GM21367 (cell line): ENCODE measurements around the gene DPF3.

Experiments used
- ATAC-seq: cut with Tn5 transposase; IDR thresholded peaks from one replicate; pipeline ENCODE4 v1.9.1; 2021; ENCODE audit not compliant: unreplicated experiment

Gene DPF3

DNA sequence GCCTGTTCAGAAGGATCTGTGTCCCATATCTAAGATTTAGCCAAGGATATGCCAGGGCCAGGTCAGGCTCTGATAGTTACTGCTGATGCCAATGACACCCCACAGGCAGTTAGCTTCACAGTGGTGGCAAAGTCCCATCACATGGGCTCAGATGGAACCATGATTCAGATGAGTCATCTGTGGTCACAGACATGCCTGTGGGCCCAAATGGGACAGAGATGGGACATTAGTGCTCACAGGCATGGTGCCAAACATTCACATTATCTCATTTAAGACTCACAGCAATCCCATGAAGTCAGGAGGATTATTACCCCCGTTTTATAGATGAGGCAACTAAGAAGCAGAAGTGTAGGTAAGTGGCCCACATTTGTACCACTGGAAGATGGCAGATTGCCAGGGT is 207.8 kb downstream of the DPF3 start:
- no peak for ATAC-seq

DNA sequence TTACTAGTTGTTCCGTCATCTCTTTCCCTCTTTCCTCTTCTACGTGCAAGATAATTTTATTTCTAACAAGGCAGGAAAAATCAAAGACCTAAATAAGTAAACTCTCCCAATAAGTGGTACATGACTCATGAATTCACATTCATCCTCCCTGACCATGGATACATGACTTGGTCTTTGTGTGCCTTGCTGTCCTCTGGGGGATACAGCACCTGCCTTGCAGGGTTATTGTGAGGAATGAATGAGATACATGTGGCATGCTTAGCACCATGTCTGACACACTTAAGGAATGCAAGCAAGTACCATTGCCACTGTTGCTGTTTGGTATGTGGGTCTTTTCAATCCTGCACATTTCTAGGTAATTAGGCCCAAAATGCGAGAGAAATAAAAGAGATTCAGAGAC is 208.4 kb downstream of the DPF3 start:
- no peak for ATAC-seq

DNA sequence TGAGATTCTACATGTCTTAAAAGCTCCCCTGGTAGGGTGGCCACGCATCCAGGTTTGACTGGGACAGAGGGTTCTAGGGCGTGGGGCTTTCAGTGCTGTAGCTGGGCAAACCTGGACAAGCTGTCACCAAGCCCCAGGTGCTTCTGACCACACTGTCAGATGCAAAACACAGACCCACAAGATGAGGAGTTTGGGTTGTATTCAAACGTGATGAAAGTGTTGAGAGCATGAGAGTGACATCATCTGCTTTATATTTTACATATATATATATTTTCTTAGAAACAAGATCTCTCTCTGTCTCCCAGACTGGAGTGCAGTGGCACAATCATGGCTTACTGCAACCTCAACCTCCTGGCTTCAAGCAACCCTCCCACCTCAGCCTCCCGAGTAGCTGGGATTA is 210.1 kb downstream of the DPF3 start:
- ATAC-seq: no peak

DNA sequence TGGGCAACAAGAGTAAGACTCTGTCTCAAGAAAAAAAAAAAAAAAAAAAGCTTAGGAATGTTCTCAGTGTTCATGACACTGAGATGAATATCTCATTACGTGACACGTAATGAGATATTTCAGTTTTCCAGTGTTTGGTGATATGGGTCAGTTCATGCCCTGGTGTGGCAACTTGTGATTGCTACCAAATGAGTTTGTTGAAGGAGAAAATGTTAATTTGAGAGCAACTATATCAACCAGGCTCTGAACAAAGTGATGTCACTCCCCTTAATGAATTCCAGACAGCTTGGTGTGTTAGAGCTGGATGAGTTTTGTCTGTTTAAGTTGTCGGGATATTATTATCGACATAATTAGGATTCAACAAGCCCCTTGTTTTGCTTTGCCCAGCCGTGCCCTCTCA is 211.7 kb downstream of the DPF3 start:
- ATAC-seq: no peak

DNA sequence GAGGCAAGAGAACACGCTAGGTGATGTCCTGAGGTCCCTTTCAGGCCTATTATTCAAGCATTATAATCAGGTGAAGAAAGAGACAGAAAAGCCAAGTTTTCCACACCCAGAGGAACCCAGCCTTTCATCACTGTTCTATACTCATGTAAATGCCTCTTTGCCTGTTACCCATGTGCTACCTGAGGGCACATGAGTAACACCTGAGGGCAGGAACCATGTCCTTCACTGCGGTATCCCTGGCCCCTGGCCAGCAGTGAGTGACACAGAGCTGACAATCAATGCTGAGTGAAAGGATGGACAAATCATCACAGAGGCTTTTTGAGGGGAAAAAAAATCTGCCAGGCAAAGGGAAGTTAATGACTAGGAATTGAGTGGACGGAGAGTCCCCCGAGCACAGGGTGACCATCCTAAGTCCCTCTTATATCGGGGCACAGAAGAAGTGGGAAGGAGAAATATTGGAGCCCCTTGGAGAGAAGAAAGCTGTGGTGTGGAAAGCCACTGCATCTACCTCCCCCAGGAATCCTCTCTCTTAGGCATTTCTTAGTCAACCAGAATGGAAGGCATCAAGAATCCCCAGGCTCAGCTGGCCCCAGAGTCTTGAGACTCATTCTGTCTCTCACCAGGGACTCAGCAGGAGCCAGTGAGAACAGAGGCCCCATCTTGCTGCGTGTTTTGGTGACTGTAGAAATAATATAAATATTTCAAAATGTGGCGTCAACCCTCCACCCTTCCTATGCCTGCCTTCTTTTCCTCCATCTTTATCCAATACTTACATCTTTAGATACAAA is 212.9 kb downstream of the DPF3 start:
- ATAC-seq: no peak

DNA sequence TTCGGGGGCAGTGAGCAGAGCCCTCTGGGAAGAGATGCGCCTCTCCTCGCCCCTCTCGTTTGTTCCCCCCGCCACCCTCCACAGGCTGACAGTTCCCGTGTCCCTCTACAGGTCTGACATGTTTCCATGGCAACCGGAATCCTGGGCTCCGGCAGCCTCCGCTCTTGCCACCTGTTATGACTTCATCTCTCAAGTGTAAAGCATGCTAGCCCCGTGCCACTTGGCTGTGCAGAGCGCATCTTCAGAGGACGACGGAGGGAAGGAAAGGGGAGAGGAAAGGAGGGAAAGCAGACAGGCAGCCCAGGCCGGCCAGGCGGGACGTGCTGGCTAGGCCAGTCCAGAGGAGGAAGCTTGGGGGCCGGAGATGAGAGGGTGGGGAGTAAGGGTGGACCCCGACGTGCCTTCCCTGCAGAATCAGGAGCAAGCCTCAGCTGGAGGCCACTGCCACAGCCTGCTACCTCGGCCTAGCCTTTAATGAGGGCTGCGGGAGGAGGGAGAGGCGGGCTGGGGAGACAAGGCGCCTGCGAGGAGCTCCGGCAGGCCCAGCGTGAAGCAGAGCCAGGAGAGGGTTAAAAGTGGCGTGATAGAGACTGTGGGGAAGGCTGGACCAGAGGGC is 214.3 kb downstream of the DPF3 start:
- no peak for ATAC-seq

DNA sequence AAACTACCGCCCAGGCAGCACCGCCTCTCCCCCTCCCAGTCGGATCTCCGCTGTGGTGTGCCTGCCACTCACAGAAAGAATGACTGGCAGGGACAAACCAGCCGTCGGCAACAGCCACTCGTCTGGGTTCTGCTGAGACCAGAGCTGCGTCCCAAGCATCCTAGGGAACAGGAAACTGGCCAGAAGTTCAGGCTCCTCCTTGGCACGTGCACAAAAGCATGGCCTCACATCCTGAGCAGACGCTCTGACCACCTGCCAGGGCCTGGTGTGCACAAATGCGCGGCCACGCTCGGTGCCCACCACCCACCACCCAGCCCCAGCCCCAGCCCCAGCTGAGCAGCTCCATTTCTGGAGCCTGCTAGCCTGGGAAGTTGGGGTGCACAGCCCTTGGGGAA is 214.8 kb downstream of the DPF3 start:
- ATAC-seq: no peak

DNA sequence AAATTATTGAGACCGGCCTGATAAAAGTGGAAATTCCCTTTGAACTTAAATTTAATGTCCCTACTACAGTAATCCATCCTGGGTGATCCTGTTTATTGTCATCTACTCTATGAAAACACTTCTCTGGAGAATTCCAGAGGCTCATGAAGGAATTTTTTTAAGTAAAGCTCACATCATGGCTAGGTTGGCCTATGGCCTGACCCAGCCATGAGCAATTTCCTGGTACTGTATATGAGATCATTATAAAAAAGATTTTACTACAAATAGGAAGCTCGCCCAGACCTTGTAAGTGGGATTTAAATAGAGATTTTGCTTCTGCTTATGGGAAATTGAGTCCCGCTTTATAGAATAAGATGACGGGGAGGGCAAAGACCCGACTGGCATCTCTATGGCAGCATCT is 215.5 kb downstream of the DPF3 start:
- ATAC-seq: no peak

DNA sequence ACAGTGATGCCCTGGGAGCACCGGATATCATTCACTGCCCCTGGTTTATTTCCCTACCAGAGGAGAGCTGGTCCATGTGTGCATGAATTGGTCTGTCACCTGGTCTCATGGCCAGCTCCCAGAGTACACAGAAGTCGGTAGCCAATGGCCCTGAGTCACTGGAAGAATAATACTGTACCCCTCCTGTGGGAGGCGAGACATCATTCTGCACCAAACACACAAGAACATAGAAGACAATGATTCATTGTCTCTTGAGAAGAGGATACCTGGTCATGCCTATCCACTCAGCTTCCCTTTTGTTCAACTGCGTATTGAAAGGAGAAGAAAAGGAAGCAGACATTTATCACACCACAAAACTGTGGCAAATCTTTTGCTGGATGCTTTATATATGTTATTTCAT is 216.2 kb downstream of the DPF3 start:
- no peak for ATAC-seq

DNA sequence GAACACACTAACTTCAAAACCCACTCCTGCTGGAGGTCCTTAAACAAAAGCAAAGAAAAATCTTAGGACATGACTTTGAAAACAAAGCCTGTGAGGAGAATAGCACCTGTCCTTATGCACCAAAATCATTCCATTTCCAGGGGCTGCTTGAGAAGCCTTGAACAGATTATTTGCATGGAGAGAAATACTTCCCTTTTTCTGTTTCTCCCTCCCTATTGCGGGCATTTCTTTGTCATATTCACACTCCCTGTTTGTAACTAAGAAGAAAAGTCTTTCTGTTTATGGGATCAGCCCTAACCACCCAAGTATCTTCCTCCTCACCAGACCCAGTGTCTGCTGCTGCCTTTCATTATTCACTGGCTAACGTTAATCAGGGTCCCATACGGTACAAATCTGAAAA is 218.8 kb downstream of the DPF3 start:
- ATAC-seq: no peak

DNA sequence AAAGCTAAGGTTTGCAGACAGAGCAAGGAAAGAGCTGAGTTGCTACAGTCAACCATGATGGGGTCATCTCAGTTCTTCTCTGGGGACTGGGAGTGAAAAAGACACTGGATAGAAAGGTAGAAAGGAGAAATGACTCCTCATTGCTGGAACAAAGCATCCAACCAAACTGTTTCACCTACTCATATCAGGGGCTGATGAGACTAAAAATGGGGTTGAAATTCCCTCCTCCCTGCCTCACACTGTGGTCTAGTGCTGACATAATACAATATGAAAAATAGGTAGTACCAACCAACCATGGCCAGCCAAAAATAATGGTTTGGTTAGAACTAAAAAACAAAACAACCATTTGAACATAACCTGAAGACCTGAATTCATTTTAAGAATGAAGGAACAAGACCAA is 220.7 kb downstream of the DPF3 start:
- ATAC-seq: no peak

DNA sequence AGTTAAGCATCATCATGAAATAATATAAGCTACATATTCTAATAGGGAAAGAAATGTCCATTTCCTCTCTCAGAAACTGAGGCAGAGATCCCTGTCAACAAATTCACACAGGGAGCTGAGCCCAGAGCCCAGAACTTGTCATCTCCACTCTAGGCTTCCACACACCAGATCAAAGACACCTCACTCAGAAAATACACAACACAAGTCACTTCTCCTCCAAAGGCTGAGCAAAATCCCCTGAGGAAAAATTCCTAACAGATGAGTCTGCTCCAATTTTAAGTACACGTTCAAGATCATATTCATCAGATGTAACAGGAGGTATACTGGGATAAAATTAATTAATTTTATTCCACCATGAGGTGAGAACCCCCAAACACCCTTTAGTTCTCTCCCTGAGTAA is 227.3 kb downstream of the DPF3 start:
- no peak for ATAC-seq

DNA sequence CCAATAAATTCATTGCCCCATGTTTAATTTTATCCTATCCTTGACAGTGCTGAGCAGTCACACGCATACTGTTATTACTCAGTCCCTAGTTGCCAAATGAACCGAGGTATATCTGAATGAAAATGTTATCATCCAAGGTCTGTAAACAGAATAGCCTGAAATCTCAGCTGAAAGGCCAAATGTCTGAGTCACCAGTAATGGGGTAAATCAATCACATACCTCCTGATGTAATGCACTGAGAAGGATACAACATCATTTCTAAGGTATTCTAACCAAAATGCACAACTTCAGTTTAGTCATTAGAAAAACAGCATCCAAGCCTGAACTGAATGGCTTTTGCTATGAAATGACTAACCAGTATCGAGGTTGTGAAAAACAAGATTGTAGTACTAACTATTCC is 228.6 kb downstream of the DPF3 start:
- no peak for ATAC-seq

DNA sequence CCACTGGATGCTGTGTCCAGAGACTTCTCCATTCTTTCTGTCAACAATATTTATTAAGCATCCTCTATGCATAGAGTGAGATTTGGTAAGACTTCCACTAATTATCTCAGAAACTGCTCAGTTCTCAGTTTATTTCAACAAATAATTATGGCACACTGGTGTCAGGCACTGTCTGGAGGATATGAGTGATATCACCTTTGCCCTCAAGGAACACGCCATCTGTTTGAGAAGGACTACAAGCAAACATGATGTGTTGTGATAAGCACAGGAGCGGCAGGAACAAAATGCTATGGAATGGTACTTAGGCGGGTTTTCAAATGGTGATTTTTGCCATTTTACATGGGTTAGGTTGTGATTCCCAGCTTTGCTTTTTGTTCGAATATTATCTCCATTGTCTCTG is 229.2 kb downstream of the DPF3 start:
- ATAC-seq: no peak

DNA sequence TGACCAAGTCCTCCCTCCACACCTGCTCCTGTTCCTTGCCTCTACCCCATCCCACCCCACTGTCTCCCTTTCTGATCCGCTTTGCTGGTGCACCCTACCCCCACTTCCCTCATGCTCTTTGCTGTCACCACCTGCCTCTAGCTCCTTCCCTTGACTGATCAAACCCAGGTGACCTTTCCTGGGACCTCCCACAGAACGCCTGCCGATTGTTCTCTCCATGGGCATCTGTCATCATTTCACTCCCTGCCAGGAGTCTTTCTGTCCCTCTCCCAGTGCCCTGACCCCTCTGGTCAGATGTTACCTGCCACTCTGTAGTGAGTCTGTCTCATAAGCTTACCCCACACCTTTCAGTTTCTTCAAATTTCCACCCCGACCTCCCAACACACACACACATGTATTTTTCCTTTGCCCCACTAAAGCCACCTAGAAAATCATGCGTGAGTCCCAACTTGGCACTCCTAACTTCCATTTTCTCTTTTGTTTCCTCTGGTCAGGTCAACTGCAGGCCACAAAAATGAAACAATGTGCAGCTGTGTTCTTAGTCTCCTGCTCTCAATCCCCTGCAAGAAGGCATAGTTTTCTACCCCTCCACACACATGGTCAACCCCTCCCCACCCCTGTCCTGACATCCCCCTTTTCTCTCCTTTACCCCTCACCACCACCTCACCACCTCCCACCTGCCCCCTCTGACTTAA is 229.8 kb downstream of the DPF3 start:
- no peak for ATAC-seq

DNA sequence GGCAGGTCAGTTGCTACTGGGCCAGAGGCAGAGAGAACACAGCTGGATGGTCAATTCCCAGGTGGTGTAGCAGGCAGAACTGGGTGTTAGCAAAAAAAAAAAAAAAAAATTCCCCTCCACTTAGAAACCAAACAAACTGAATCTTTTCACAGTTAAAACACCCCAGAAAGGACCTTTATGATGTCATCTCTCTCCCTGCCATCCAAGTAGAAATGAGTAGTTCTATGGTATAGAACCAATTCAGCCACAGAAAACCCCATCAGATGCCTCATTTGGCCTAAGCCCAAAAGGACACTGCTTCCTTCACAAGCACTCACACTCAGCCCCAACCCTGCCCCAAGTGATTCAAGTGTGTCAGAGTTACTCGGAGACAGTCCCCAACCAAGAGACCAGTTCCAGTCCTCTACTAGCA is 230.8 kb downstream of the DPF3 start:
- no peak for ATAC-seq

DNA sequence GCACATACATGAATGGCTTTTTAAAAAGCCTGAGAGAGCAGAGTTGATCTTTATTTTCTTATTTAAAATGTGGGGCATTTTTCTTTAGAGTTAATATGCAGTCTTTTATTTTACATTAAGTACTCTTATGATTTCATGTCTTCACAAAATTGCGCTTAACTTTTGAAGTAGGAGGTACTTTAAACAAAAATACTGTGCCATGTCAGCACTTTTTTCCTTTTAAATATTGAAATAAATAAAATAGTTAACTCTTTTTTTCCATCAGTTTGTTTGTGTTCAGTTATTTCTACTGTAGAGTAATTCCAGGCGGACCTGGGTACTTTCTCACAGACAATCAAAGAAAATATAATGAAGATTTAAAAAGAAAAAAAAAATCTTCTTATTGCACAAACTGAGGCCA is 231.7 kb downstream of the DPF3 start:
- ATAC-seq: no peak

DNA sequence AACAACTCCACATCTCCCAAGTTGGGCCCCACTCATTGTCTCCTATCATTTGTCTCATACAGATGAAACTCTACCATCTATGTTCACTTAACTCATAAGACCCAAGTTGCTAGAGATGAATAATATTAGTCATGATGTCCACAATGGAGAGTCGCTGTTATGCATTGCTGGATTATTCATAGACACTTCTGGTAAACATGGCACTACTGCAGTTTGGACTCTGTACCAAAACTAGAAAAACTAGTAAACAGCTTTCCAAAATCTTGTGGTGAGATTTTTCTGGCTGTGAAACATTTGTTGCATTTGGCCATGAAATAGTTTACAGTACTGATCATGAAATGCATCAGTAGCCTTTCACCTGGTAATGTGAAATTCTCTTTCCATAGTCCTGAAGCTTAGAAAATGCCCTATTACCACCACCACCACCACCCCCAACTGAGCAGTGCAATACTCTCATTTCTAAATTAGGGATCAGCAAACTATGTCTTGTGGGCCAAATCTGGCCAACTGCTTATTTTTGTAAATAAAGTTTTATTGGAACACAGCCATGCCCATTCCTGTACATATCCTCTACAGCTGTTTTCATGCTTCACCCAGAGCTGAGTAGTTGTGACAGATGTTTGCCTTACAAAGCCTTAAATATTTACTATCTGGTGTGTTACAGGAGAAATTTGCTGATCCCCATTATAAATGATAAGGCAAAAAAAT is 236.5 kb downstream of the DPF3 start:
- ATAC-seq: no peak

DNA sequence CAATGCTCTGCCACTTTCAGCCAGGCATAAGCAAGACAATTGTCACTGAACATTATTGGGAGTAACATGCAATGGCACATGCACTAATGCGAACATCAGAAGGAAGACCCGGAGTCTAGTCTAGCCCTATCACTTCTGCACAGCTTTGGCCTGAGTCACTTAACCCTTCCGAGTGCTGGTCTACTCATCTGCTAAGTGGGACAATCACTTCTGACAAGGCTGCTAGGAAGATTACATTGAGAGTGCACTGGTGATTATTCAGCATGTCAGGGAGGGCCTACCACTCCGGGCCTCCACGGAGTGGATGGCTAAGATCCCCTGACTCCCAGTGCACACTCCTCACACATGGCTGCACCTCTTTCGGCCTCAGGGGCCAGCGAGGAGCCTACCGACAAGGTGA is 240.9 kb downstream of the DPF3 start:
- no peak for ATAC-seq

DNA sequence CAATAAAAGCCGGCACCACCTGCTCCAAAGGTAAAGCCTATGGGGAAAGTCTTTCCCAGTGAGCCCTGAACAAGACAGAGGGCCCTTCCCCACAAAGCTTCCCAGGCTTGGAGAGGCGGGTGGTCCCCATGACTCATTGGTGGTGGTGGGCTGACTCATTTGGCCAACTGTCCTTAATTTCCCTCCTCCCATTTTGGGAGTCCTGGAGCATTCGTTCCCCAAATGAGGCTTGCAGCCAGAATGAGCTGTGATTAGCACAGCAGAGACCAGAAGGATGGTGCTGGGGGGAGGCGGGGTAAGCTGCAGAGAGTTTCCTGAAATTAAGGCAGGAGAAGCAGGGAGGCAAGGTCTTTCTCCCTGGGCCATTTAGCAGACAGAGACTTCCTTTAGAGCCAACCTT is 241.7 kb downstream of the DPF3 start:
- ATAC-seq: no peak

DNA sequence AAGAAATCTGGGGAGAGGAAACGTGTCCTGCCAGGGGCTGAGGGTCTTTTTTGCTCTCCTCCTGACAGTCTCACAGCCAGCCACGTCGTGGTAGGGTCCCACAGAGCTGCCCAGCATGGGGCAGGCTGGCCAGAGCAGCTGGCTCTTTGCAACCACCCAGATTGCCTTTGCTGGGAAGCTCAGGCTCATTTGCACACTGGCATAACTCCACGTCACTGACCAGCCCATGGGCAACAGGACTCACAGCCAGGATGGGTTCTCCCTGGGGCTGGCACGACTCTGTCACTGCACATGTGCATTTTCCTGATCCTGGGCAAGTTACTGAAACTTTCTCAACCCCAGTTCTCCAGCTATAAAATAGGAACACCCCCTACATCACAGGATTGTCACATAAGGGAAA is 242.2 kb downstream of the DPF3 start:
- ATAC-seq: no peak

DNA sequence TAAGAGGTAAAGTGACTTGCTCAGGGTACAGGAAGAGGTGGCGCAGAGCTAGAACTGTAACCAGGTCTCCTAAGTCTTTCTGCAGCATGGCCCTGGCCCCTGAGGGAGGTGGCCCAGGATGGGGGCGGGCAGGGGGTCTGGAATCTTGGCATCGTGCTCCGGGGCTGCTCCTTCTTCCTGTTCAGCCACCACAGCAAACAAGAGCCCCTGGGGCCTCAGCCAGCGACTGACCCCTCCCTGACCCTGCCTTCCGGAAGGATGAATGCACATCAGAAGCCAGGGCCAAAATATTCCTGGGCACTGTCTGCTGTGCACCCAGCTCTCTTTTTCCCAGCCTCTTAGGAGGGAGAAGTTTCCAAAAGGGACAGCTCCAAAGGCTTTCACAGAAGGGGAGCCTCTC is 242.8 kb downstream of the DPF3 start:
- ATAC-seq: no peak
